SIG-M5 treated with dmso at 0.1 percent for 504 hours (cell line): ENCODE data around the gene SLC39A9.

Experiments used
- DNase-seq: peaks from one replicate; lab custom pipeline; 2025; ENCODE audit not compliant: unreplicated experiment; lab: John Stamatoyannopoulos, UW

Gene SLC39A9

GRCh38 chr14:69423279-69423678 is 24.8 kb downstream of the SLC39A9 start:
- DNase-seq = no peak

DNA sequence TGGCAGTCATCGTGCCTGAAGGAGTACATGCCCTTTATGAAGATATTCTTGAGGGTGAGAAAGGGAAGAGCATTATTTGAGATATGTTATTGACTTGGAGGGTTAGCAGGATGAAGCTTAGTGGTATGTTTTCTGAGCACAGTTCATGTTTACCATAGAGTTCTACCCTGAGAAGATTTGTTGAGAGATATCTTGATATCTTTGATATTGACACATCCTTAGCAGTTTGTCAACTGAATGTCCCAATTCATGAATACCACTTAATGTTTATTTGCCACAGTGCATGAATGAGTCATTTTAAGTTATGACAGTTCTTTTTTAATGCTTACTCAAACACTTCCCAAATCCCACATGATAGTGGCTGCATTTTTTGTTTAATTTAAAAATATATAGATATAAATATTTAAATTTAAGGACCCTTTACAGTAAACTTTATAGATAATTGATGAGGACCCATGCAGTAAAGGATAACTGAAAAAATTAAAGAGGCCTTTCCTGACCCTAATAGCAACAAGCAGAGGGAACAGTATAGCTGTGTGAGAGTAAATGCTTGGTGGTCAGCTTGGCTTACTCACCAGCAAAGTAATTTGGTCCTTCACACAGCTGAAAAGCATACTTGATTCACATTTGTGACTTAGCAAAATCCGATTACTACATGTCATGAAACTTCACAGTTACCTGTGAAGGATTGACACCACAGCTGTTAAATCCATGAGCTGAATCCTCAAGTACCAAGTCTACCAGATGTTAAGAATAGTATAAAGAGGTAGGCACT is 25.8 kb downstream of the SLC39A9 start:
- no peak for DNase-seq

DNA sequence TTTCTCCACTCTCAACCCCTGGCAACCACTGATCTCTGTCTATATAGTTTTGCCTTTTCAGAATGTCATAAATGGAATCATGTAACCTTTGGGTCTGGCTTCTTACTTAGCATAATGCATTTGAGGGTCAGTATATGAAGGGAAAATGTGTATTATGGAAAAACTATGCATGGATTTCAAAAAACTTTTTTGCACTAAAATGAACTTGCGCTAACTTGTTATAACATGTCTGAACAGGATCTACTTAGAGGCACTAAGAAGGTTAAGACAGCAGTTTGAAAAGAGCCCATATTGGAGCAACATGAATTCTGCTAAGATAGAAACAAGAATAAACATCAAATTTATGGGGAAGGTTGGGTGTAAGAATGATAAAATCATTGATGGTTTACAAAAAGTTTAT is 29.1 kb downstream of the SLC39A9 start:
- no peak for DNase-seq

DNA sequence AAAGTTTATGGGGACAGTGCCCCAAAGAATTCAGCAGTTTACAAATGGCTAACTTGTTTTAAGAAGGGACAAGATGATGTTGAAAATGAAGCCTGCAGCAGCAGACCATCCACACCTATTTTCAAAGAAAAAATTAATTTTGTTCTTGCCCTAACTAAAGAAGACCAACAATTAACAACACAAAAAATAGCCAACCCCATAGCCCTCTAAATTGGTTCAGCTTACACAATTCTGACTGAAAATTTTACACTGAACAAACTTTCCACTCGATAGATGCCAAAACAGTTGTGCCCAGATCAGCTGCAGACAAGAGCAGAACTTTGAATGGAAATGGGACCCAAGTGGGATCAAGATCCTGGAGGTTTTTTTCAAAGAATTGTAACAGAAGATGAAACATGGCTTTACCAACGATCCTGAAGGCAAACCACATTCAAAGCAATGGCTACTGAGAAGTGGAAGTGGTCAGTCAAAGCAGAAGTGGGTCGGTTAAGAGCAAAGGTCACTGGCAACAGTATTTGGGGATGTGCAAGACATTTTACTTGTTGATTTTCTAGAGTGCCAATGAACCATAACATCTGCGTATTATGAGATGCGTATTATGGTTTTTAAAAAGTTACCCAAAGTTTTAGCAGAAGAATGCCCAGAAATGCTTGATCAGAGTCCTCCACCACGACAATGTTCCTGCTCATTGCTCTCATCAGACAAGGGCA is 30.0 kb downstream of the SLC39A9 start:
- peak; percentile 23 for DNase-seq

DNA sequence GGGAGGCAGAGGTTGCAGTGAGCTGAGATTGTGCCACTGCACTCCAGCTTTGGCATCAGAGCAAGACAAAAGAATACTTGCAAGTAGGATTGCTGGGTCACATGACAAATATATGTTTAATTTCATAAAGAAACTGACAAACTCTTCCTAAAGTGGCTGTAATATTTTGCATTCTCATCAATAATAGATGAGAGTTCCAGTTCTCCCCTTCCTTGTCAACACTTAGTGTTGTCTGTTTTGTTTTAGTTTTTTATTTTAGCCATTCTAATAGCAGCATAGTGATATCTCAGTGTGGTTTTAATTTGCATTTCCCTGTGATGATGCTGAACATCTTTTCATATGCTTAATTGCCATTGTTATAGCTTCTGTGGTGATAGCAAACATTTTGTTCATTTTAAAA is 31.2 kb downstream of the SLC39A9 start:
- no peak for DNase-seq

GRCh38 chr14:69430306-69430939 is 31.9 kb downstream of the SLC39A9 start:
- no peak for DNase-seq

DNA sequence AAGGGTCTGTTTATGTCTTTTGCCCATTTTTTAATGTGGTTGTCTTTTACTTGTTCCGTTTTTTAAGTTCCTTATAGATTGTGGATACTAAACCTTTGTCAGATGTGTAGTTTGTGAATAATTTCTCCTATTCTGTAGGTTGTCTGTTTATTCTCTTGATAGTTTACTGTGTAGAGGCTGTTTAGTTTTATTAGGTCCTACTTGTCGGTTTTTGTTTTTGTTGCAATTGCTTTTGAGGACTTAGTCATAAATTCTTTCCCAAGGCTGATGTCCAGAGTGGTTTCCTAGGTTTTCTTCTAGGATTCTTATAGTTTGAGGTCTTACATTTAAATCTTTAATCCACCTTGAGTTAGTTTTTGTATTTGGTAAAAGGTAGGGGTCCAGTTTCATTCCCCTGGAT is 33.9 kb downstream of the SLC39A9 start:
- DNase-seq = no peak

DNA sequence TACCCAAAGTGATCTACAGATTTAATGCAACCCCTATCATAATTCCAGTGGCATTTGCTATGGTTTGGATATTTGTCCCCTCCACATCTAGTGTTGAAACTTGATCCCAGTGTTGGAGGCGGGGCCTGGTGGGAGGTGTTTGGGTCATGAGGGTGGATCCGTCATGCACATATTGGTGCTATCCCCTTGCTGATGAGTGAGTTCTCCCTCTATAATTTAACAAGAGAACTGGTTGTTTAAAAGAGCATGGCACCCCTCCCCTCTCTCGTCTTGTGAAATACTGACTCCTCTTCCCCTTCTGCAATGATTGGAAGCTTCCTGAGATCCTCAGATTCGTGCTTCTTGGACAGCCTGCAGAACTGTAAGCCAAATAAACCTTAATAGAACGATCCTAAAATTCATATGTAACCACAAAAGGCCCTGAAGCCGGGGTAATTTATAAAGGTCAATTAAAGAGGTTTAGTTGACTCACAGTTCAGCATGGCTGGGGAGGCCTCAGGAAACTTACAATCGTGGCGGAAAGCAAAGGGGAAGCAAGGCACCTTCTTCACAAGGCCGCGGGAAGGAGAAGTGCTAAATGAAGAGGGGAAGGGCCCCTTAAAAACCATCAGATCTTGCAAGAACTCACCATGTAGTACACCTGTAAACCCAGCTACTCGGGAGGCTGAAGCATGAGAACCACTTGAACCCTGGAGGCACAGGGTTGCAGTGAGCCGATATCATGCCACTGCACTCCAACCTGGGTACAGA is 41.2 kb downstream of the SLC39A9 start:
- no peak for DNase-seq

GRCh38 chr14:69441948-69442347 is 43.5 kb downstream of the SLC39A9 start:
- DNase-seq = no peak

- DNase-seq = no peak
These were observed 44.9 kb downstream of the SLC39A9 start for GRCh38 chr14:69443296-69443805.

DNA sequence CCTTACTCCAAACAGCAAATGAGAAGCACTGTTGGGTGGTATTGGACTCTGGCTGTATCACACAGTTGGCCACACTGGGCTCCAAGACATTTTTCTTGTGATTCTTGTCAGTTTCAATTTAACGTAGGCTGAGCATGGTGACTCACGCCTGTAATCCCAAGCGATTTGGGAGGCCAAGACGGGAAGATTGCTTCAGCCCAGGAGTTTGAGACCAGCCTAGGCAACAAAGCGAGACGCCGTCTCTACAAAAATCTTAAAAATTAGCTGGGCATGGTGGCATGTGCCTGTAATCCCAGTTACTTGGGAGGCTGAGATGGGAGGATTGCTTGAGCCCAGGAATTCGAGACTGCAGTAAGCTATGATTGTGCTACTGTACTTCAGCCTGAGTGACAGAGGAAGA is 50.7 kb downstream of the SLC39A9 start:
- DNase-seq = no peak

DNA sequence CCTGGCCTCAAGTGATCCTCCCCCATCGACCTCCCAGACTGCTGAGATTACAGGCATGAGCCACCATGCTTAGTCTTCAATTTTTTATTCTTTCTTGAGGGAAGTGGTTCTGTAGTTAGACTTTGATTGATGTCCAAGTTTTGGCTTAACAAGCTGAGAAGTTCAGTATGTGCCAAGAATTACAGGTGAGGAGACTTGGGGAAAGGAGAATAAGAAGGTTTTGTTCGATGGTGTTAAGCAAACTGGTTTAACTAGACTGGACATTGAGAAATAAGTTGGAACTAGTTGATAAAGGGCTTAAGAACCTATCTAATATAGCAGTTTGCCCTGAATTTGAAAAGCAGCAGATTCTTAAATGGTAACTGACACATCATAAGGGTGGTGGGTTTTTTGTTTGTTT is 53.4 kb downstream of the SLC39A9 start:
- DNase-seq = no peak

GRCh38 chr14:69458350-69458749 is 59.9 kb downstream of the SLC39A9 start:
- DNase-seq = no peak

- no peak for DNase-seq
These were observed 60.6 kb downstream of the SLC39A9 start for GRCh38 chr14:69459122-69459521.

DNA sequence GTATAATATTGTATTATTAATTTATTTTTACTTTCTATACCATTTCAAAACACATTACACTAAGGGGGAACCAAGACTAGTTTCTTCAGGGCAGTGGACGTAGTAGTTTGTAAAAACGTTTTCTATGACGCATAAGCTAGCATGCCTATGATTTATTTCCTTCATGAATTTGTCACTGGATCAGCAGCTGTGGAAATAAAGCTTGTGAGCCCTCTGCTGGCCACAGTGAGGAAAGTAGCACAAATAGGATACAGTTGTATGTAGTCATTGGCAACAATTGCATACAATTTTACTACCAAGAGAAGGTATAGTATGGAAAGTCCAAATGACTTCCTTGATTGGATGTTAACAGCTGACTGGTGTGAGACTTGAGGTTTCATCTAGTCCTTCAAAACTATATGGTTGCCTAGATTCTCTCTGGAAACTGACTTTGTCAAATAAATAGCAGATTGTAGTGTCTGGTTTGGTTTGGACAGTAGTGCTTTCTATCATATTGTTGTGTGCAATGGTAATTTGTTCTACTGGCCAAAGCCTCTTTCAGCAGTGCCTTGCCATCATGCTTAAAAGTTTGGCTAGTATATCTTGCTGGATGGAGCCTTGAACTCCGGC is 61.7 kb downstream of the SLC39A9 start:
- peak; percentile 76 for DNase-seq

GRCh38 chr14:69464379-69464778 is 65.9 kb downstream of the SLC39A9 start:
- no peak for DNase-seq

- DNase-seq = no peak
These were observed 66.3 kb downstream of the SLC39A9 start for GRCh38 chr14:69464829-69465228.

DNA sequence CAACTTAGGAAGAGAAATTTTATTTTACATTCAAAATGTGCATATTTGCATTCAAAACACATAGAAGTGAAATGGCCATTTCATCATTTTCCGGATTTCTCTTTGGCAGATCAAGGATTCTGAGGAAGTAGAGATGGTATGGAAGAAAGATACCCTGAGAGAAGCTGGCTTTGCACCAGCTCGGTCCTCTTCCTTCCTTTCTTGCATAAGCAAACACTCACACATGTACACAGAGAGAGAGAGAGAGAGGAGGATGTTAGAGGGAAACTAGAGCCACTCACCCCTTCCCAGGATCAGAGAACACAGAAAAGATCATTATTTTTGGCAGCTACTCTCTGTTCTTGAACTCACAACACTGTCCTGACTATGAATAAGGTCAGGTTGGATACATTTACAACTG is 70.5 kb downstream of the SLC39A9 start:
- DNase-seq = peak; percentile 29

GRCh38 chr14:69471436-69471835 is 72.9 kb downstream of the SLC39A9 start:
- no peak for DNase-seq

GRCh38 chr14:69471916-69472315 is 73.4 kb downstream of the SLC39A9 start:
- DNase-seq = no peak

DNA sequence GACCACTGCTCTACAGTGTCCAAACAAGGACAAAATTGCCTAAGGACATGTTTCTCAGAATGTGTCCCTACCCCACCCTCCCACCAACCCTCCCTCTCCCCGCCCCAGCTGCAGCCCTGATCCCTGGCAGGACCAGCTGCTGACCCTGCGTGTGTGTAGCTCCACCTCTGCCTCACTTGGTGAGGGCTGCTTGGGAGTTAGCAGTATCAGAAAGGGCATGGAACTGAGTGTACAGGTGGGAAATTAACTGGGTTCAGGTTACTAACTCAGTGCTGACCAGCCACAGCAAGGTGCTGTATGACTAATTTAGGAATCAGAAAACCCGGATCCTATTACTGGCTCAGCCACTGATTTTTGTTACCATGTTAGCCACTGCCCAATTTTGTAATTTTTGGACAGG is 74.8 kb downstream of the SLC39A9 start:
- DNase-seq = no peak
